ENCODE results near the gene SNRPA1.

SNRPA1 gene

GRCh38 chr15:101255615-101256241, 39.3 kb downstream of the SNRPA1 start:
- DNase-seq, result peak in 1 of 2 experiments; percentile 63

GRCh38 chr15:101255051-101255395, 40.0 kb downstream of the SNRPA1 start:
- peak in 1 of 2 experiments; percentile 40 for DNase-seq

- DNase-seq, result no peak
Observed at GRCh38 chr15:101254157-101255050, 40.6 kb downstream of the SNRPA1 start.

- DNase-seq, result no peak
Observed at GRCh38 chr15:101252836-101253235, 42.2 kb downstream of the SNRPA1 start.

GRCh38 chr15:101251830-101252820, 42.9 kb downstream of the SNRPA1 start, which contains the start of gene CHSY1:
CHSY1 (minus strand) TSS chr15:101252048; CDS start chr15:101251456, 592 bp downstream.
- DNase-seq, result peak; percentile 40 to 84

- DNase-seq, result peak in 1 of 2 experiments; percentile 57
Observed at GRCh38 chr15:101250873-101251829, 43.9 kb downstream of the SNRPA1 start.

- peak in 1 of 2 experiments; percentile 64 for DNase-seq
Observed at GRCh38 chr15:101250341-101250831, 44.7 kb downstream of the SNRPA1 start.

- no peak for DNase-seq
Observed at GRCh38 chr15:101248274-101248673, 46.8 kb downstream of the SNRPA1 start.

GRCh38 chr15:101246824-101247745, 48.0 kb downstream of the SNRPA1 start:
- DNase-seq, result no peak

- DNase-seq, result no peak
Observed at GRCh38 chr15:101246391-101246790, 48.7 kb downstream of the SNRPA1 start.

GRCh38 chr15:101244889-101245668, 50.0 kb downstream of the SNRPA1 start:
- no peak for DNase-seq

GRCh38 chr15:101244036-101244781, 50.8 kb downstream of the SNRPA1 start:
- no peak for DNase-seq

GRCh38 chr15:101243420-101243819, 51.6 kb downstream of the SNRPA1 start:
- DNase-seq, result no peak

- no peak for DNase-seq
Observed at GRCh38 chr15:101242999-101243336, 52.1 kb downstream of the SNRPA1 start.

- DNase-seq, result no peak
Observed at GRCh38 chr15:101242160-101242998, 52.7 kb downstream of the SNRPA1 start.

GRCh38 chr15:101240358-101240757, 54.7 kb downstream of the SNRPA1 start:
- DNase-seq, result peak in 1 of 2 experiments; percentile 34

- DNase-seq, result no peak
Observed at GRCh38 chr15:101239724-101240136, 55.3 kb downstream of the SNRPA1 start.

GRCh38 chr15:101237251-101237650, 57.8 kb downstream of the SNRPA1 start:
- DNase-seq, result no peak

All from NCI-H446 (cell line).